Suprapubic skin (tissue), 4 donors: Measurements from ENCODE around the gene CDC42SE2. TPM values are rescaled to one million over a fixed set of nuclear protein-coding genes. Genes with fewer than 3 reads are reported as not detected.

Source experiments
- DNase-seq, 2 donors: peaks; one replicate each; pipeline ENCODE4 v3.0.0-alpha.2; 2019; ENCODE audit warnings: low spot score in 2 of 2
- H3K27ac ChIP-seq: fragments of 200-600 bp; sonication (generic); one replicate; pipeline ENCODE4 v1.5.1; 2019
- H3K27me3 ChIP-seq: fragments of 200-600 bp; sonication (generic); one replicate; pipeline ENCODE4 v1.5.1; 2019
- H3K36me3 ChIP-seq: fragments of 200-600 bp; sonication (generic); one replicate; pipeline ENCODE4 v1.5.1; 2019
- H3K4me1 ChIP-seq: fragments of 200-600 bp; sonication (generic); one replicate; pipeline ENCODE4 v1.5.1; 2019
- H3K4me3 ChIP-seq: fragments of 200-600 bp; sonication (generic); one replicate; pipeline ENCODE4 v1.5.1; 2019; ENCODE audit warnings: mild to moderate bottlenecking
- H3K9me3 ChIP-seq: fragments of 200-600 bp; sonication (generic); one replicate; pipeline ENCODE4 v1.5.1; 2019
- EP300 ChIP-seq: sonication (generic); formaldehyde crosslinking; IDR thresholded peaks from one replicate; pipeline ENCODE4 v1.6.1; 2017; ENCODE audit warnings: antibody characterized with exemption
- POLR2A ChIP-seq, 2 donors: fragments of 450-650 bp; IDR thresholded peaks; one replicate each; pipeline ENCODE4 v1.6.1; 2017; ENCODE audit warnings: antibody characterized with exemption in 2 of 2, mild to moderate bottlenecking in 2 of 2, moderate library complexity in 2 of 2
- POLR2AphosphoS5 ChIP-seq, 3 donors: sonication (generic); formaldehyde crosslinking; IDR thresholded peaks; one replicate each; pipeline ENCODE4 v1.6.1; 2017; ENCODE audit warnings: antibody characterized with exemption in 3 of 3
- WGBS: methylation state at CpG from one replicate; pipeline ENCODE4 v1.1.5; 2018; 5-methylcytosine and 5-hydroxymethylcytosine counted together
- total RNA-seq, 4 donors: library from RNA; depleted of rRNA; stranded (reverse); fragments of >200 nt; gene quantifications; one replicate each; pipeline ENCODE4 v1.1.0, GENCODE V29; 2016
- TF ChIP-seq, protein P1 (sequence below), 2 donors: fragments of 200-600 bp in 1 of 2; fragments of 450-650 bp in 1 of 2; sonication (generic) in 1 of 2; IDR thresholded peaks; one replicate each; pipeline ENCODE4 v1.5.1; 2016 to 2019; ENCODE audit warnings: antibody characterized with exemption in 2 of 2, mild to moderate bottlenecking in 1 of 2, moderate library complexity in 1 of 2

Gene CDC42SE2
- total RNA-seq, 4 donors from 2014 or later, result 32.4 to 46.6 (median 36.7) TPM

GRCh38 chr5:131369558-131369957 lies 105.7 kb downstream of the CDC42SE2 start:
- no peaks in the 10 kb centered on the region for H3K9me3 ChIP-seq
- TF ChIP-seq POLR2AphosphoS5 (IDR thresholded peaks at IDR 0.05) (no peak), EP300 (no peak), POLR2A (IDR thresholded peaks at IDR 0.05) (no peak)
- TF ChIP-seq, protein P1, sequence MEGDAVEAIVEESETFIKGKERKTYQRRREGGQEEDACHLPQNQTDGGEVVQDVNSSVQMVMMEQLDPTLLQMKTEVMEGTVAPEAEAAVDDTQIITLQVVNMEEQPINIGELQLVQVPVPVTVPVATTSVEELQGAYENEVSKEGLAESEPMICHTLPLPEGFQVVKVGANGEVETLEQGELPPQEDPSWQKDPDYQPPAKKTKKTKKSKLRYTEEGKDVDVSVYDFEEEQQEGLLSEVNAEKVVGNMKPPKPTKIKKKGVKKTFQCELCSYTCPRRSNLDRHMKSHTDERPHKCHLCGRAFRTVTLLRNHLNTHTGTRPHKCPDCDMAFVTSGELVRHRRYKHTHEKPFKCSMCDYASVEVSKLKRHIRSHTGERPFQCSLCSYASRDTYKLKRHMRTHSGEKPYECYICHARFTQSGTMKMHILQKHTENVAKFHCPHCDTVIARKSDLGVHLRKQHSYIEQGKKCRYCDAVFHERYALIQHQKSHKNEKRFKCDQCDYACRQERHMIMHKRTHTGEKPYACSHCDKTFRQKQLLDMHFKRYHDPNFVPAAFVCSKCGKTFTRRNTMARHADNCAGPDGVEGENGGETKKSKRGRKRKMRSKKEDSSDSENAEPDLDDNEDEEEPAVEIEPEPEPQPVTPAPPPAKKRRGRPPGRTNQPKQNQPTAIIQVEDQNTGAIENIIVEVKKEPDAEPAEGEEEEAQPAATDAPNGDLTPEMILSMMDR (IDR thresholded peaks at IDR 0.05), result no peak
- no peaks in the 10 kb centered on the region for H3K27me3 ChIP-seq
- 60% methylated on average over 1 of the region's 1 CpG for WGBS
- DNase-seq, result no peak
- H3K27ac ChIP-seq, result no peak overlapping the region
- no peaks in the 10 kb centered on the region for H3K4me1 ChIP-seq
- H3K4me3 ChIP-seq, result no peak overlapping the region
- H3K36me3 ChIP-seq, result no peaks in the 10 kb centered on the region

DNA sequence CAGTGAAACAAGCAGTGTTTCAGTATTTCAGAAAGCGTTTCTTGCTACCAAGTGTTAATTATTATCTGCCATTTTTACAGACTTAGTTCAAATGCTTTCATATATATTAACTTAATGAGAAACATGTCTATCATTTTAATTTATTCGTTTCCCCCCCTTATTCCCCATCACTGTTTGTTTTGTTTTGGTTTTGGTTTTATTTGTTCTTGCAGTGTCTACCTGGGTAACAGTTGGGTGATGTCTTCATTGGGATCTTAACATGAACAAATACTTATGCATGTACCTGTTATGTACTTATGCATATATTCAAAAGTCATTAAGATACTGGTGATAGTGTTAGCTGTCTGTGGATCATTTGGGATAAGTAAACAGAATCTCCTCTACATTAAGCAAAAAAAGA lies 108.0 kb downstream of the CDC42SE2 start:
- H3K4me3 ChIP-seq, result no peak overlapping the region
- H3K36me3 ChIP-seq, result no peaks in the 10 kb centered on the region
- WGBS, result 90% methylated on average over 2 of the region's 2 CpGs
- DNase-seq, result no peak
- no peak overlapping the region for H3K27ac ChIP-seq
- TF ChIP-seq EP300 (no peak), POLR2AphosphoS5 (IDR thresholded peaks at IDR 0.05) (no peak), POLR2A (IDR thresholded peaks at IDR 0.05) (no peak)
- TF ChIP-seq, protein P1 (IDR thresholded peaks at IDR 0.05), result no peak
- no peaks in the 10 kb centered on the region for H3K27me3 ChIP-seq
- no peaks in the 10 kb centered on the region for H3K9me3 ChIP-seq
- H3K4me1 ChIP-seq, result no peaks in the 10 kb centered on the region

DNA sequence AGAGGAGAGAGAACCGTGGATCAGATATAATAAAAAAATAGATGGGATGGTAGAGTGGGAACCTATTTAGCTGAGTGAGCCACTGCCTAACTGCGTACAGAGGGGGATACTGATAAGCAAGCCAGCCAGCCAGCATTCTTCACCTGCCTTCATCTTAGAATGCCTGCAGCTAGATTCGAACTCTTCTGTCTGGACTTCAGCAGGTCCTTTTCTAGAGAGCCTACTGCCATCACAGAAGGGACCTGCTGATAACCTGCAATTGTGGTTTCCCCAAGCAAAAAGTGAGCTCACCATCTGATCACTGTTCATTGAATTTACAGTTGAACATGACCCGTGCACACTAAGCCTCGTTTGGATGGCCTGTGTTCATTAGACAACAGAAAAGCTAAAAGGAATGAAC lies 109.4 kb downstream of the CDC42SE2 start:
- Histone ChIP-seq H3K4me3 (no peak overlapping the region), H3K27me3 (no peaks in the 10 kb centered on the region), H3K4me1 (peaks cover 2% of the 10 kb centered on the region), H3K36me3 (no peaks in the 10 kb centered on the region), H3K9me3 (no peaks in the 10 kb centered on the region), H3K27ac (no peak overlapping the region)
- TF ChIP-seq POLR2A (IDR thresholded peaks at IDR 0.05), result no peak
- TF ChIP-seq, protein P1 (IDR thresholded peaks at IDR 0.05), result no peak
- TF ChIP-seq POLR2AphosphoS5 (IDR thresholded peaks at IDR 0.05), result no peak
- no peak for TF ChIP-seq EP300
- 79% methylated on average over 5 of the region's 5 CpGs for WGBS
- DNase-seq, result no peak

GRCh38 chr5:131375351-131375750 lies 111.5 kb downstream of the CDC42SE2 start:
- Histone ChIP-seq H3K4me1 (peaks cover 20% of the 10 kb centered on the region), H3K9me3 (no peaks in the 10 kb centered on the region), H3K4me3 (no peak overlapping the region), H3K27me3 (no peaks in the 10 kb centered on the region), H3K27ac (no peak overlapping the region), H3K36me3 (no peaks in the 10 kb centered on the region)
- DNase-seq, result no peak
- WGBS, result 76% methylated on average over 2 of the region's 2 CpGs
- TF ChIP-seq, protein P1 (IDR thresholded peaks at IDR 0.05), result no peak
- no peak for TF ChIP-seq POLR2AphosphoS5 (IDR thresholded peaks at IDR 0.05)
- TF ChIP-seq POLR2A (IDR thresholded peaks at IDR 0.05), result no peak
- no peak for TF ChIP-seq EP300

DNA sequence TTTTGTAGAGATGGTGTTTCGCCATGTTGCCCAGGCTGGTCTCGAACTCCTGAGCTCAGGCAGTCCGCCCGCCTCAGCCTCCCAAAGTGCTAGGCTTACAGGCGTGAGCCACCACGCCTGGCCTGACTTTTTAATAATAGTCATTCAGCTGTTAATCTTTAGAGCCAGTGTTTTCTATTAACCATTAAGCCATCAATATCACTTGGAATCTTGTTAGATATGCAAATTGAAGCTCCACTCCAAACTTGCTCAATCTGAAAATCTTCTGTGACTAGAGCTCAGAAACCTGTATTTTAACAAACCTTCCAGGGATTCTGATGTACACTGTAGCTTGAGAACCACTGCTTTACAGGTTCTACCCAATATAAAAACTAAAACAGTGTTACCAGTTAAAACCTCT lies 113.5 kb downstream of the CDC42SE2 start:
- H3K27ac ChIP-seq, result no peak overlapping the region
- TF ChIP-seq POLR2AphosphoS5 (IDR thresholded peaks at IDR 0.05), result no peak
- TF ChIP-seq EP300, result no peak
- TF ChIP-seq POLR2A (IDR thresholded peaks at IDR 0.05), result no peak
- TF ChIP-seq, protein P1 (IDR thresholded peaks at IDR 0.05), result no peak
- no peak overlapping the region for H3K4me3 ChIP-seq
- H3K9me3 ChIP-seq, result no peaks in the 10 kb centered on the region
- H3K36me3 ChIP-seq, result no peaks in the 10 kb centered on the region
- H3K4me1 ChIP-seq, result peaks cover 29% of the 10 kb centered on the region
- 96% methylated on average over 6 of the region's 6 CpGs for WGBS
- H3K27me3 ChIP-seq, result no peaks in the 10 kb centered on the region
- DNase-seq, result no peak
